UCSD-AML1 (cell line): ENCODE results near the gene CLTCL1.
"Not testable (repeated sequence)": the region's sequence is repeated elsewhere in the genome, so short reads cannot be mapped to it uniquely, and the experiment has no call there.

Experiments used
- DNase-seq: peaks from one replicate; lab custom pipeline; 2025; ENCODE audit not compliant: unreplicated experiment; lab: John Stamatoyannopoulos, UW

CLTCL1 gene

DNA sequence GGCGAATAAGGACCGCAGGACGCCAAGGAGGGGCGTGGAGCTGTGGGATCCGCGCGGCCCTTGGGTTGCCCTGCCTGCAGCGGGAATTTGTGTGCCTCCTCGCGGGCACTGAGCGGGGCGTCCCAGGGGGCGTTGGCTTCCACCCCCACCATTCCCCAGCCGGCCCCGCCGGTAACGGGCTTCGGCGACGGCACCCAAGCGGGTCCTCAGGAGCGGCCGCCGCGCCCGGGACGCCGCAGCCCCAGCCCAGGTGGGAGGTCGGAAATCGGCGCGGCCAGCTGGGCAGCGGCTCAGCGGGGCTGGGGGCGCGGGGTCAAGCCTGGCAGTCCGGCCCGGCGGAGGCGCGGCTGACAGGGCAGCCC lies 320 bp downstream of the CLTCL1 start:
- DNase-seq, result no peak

DNA sequence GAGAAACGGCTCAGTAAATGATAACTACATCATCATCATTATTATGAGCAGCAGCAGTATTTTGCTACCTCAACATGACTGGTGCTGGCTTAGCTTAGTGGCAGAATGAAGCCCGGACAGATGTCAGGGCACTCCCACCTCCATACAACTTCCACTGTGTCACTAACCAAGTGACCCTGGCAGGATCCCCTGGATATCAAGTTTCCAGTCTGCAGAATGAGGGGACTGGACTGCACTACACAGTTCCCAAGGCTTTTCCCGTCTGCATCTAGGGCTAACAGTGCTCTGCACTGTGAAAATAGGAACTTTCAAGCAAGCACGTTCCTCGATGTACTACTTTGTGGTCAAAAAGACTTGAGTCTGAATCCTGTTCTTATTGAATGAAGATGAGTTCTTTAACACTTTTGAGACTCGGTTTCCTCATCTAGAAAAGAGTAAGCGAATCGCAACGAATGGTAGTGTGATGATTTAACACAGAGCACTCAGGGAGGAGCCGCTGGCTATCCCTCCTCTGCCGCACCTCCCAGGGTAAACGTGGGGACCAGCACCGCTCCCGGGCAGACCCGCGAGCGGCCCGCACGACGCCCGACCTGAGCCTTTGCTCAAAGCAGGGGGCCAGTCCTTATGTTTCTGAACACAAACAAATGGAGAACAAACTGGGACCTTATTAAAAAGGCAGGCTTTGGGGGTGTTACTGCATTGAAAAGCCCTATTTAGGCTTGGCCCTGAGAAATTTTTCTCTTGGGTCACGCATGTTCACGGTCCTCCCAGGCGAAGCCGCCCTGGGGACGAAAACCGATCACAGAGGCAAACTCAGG lies 910 bp downstream of the CLTCL1 start:
- DNase-seq, result no peak

DNA sequence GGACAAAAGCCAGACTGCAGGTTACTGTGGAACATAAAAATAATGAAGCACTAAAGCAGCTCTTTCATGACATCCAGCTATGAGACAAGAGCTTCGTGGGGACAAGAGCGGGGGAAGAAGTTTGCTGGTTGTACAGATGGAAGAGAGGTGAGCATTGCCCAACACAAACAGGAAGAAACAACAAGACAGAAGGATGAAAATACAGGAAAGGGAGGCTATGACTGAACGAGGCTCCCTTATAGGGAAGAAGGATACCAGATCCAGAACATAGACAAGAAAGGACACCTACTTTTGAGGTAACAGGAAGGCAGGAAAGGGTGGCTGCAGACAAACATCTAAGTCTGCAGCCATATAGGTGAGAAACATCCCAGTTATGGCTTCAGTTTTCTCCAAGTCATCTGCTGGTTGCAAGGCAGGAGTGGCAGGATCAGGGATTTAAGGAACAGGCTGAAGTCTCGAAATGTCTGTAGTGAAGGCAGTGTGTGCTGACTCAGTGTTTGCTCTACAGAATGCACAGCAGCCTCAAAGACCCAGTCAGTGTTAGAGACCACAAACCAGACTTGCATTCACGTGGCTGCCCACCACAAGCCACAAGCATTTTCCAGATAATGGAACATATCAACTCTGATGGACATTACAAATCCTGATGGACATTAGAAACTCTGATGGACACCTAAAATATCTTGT lies 1.9 kb downstream of the CLTCL1 start:
- no peak for DNase-seq

DNA sequence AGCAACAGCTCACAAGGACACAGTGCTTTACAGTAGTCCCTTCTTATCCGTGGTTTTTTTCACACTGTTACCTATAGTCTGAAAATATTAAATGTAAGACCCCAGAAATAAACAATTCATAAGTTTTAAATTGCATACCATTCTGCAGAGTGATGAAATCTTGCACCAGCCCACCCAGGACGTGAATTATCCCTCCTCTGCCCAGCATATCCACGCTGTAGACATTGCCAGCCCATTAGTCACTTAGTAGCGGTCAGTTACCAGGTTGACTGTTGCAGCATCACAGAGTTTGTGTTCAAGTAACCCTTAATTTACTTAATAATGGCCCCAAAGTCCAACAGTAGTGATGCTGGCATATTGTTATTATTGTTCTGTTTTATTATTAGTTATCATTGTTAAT lies 3.6 kb downstream of the CLTCL1 start:
- DNase-seq, result no peak

DNA sequence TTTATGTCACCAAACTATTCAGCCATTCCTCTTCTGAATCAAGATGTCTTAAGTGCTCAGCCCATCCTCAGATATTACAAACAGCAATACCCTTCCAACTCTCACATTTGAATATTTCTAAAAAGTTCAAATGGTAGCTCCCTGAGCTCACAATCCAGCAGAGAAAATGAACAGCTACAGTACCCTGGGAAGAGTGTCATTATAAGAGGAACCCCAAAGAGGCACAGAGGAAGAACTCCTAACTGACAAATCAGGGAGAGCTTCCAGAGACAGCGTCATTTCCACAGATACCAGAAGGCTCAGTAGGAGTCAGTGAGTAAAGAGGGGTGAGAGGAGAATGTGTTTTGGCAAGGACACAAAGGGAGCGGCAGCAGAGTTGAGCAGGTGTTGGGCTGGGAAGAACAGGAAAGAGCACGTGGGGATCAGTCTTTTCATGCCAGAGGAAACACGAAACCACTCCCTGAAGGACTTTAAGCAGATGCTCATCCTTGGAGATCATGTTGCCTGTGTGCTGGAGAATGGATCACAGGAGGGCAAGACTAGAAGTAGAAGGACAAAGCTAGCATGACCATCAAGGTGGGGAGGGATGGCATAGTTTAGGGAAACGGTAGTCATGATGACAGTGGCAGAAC lies 4.3 kb downstream of the CLTCL1 start:
- no peak for DNase-seq

DNA sequence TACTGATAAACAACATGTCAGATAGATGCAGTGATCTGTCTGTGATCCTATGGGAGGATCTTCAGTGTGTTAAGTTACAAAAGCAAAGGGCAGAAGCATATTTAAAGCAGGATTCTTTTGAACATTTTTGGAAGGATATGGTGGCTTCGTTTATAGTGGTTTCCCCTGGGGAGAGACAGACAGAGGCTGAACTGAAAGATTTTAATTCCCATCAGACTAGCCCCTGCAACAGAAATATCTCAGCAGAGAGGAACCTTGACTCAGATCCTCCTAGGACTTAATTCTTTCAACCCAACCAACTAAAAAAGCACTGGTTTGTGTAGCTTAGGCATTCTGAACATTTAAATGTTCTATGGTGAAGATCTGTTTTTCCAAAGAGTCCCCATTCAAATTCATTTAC lies 5.7 kb downstream of the CLTCL1 start:
- DNase-seq, result no peak

DNA sequence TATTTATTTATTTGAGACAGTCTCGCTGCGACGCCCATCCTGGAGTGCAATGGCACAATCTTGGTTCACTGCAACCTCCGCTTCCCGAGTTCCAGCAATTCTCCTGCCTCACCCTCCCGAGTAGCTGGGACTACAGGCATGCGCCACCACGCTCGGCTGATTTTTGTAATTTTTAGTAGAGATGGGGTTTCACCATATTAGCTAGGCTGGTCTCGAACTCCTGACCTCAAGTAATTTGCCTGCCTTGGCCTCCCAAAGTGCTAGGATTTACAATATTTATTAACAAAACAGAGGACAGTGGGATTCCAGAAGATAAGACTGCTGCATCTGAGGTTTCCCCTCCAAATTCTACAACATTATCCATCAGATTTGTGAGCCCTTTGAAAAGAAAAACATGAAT lies 12.4 kb downstream of the CLTCL1 start:
- DNase-seq, result not testable (repeated sequence)

DNA sequence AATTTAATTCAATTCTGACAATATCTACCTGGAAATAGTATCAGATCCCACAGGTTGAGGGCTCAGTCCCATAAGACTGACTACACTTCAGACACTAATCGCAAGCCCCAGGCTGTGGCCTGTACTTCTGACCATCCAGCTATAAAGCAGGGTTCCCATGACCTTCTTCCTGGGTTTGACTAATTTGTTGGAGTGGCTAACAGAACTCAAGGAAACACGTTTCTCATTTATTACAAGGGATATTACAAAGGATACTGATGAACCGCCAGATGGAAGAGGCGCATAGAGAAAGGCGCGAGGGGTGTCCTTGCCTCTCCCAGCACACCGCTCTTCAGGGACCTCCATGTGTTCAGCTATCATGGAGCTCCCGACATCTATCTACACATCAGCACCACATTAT lies 13.7 kb downstream of the CLTCL1 start:
- DNase-seq, result no peak

DNA sequence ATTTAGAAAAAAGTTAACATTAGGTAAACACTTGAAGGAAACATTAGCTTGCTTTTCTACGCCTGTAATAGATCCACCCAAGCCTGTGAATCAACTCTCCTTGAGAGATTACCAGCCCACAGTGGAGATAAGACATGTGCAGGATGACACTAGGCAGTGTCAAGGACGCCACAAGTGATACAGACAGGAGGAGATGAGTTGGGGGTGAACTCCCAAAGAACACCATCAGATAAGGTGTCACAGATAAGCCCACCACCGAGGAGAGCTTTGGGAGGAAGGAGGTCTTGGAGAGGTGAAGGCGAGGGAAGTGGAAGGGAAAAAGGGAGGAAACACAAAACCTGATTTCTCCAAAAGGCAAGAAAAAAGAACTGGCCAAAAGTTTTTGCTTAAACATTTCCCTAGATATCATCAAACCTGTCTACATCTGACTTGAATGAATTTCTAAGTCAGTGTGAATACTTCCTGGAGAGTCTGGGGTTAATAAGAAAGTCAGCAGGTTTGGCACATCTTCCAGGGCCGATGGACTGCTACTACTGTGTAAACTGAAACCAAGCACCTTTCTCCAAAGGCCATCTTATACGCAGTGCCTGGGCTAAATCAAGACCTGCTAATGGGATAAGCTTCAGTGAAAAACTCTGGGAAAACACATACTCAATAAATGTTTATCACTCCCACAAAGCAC lies 15.5 kb downstream of the CLTCL1 start:
- no peak for DNase-seq

DNA sequence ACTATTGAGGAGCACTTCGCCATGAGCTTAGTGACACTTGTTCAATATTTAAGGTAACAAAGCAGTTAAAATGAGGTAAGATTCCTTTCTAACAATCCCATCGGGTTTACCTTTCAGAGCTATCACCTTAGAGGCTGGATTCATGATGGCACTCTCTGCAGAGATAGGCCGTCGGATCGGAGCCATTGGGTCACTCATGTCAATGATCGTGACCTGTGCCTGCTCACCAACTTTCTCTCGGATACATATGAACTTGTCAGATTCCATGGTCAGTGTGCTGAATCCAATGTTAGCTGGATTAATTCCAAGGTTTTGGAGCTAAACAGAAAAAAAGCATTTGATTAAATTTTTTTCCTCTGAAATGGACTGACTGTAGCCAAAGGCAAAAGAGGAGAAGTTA lies 16.0 kb downstream of the CLTCL1 start:
- DNase-seq, result no peak

DNA sequence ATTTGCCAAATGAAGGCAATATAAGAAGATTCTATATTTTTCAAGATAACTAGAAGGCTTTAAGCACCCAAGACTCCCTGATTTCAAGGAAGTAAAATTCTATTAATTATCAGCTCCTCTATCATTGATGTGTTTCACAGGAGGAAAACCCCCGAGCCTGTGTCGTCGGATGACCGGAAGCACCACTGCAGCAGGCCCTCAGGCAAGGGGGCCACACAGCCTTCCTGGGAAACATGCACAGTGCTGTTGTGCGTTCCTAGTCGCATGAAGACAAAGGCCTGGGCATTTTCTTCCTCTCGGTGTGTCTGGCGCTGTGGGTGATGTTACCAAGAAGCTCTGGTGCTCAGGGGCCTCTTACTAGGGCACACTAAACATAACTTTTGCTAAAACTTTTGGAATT lies 16.4 kb downstream of the CLTCL1 start:
- no peak for DNase-seq

DNA sequence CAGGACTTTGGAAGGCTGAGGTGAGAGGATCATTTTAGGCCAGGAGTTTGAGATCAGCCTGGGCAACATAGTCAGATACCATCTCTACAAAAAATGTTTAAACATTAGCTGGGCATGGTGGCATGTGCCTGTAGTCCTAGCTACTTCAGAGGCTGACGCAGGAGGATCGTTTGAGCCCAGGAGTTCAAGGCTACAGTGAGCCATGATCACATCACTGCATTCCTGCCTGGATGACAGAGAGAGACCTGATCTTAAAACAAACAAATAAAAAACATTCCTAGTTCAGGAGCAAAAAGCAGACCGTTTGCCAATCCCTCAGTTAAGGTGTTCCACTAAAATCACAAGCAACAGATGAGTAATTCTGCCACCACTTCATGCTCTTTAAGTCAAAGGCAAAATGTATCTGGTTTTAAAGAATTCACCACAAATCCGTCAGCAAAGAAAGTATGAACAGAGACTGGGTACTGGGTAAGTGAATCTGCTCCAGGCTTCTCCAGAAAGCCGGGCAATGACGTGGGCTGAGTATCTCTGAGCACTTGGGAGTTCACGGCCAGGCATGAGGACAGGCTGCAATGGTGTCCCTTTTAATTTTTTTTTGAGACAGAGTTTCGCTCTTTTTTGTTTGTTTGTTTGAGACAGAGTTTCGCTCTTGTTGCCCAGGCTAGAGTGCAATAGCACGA lies 19.5 kb downstream of the CLTCL1 start:
- no peak for DNase-seq

DNA sequence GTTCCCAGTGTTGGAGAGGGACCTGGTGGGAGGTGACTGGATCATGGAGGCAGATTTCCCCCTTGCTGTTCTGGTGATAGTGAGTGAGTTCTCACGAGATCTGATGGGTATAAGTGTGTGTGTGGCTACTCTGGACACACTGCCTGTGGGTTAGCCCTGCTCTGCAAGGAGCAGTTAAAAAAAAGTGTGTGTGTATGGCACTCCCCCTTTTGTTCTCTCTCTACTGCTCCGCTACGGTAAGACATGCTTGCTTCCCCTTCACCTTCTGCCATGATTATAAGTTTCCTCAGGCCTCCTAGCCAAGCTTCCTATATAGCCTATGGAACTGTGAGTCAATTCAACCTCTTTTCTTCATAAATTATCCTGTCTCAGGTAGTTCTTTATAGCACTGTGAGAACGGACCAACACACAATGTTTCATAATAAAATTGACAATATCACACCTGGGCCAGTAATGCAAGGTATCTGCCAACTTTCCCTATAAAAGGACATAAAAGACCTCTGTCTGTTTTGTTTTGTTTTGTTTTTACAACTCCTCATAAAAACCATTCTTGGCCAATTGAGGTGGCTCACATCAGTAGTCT lies 20.2 kb downstream of the CLTCL1 start:
- no peak for DNase-seq

DNA sequence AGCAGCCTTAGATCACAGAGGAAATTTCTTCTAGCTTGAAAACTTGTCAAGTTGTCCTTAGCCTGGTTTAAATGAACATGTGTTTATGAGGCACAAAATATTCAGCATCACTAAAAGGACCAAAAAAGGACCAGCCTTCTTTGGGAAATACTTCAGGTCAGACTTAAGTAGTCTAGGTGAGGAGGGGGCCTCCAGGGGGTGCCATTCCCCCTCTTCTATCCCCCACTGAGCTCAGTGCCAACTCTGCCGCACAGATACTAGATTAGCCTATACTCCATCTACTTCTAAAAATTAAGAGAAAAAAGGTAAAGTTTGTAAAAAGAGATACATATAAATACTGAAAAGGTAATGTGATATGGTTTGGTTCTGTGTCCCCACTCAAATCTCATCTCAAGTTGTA lies 20.6 kb downstream of the CLTCL1 start:
- DNase-seq, result no peak

DNA sequence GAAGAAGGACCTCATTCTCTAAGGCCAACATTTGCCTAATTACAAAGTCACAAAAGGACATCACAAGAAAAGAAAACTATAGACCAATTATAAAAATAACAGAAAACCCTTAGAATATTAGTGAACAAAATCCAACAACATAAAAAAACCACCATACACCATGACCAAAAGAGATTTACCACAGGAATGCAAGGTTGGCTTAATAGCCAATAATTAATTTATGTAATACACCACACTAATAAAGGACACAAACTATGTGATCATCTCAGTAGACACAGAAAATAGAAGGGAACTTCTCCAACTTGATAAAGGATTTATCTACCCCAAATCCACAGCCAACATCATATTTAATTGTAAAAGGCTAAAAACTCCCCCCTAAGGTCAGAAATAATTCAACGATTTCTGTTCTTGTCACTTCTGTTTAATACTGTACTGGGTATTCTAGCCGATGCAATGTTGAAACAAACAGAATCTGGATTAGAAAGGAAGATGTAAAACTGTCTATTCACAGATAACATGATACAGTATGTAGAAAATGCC lies 24.9 kb downstream of the CLTCL1 start:
- no peak for DNase-seq

DNA sequence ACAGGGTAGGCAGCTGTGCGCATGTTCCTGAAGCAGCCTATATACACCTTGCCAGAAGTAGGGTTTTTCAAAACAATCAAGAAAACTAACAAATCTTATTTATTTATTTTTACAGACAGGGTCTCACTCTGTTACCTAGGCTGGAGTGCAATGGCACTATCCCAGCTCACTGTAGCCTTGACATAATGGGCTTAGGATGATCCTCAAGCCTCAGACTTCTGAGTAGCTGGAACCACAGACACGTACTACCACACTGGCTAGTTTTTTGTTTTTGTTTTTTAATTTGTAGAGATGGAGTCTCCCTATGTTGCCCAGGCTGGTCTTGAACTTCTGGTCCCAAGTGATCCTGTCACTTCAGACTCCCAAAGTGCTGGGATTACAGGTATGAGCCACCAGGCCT lies 25.7 kb downstream of the CLTCL1 start:
- DNase-seq, result no peak

DNA sequence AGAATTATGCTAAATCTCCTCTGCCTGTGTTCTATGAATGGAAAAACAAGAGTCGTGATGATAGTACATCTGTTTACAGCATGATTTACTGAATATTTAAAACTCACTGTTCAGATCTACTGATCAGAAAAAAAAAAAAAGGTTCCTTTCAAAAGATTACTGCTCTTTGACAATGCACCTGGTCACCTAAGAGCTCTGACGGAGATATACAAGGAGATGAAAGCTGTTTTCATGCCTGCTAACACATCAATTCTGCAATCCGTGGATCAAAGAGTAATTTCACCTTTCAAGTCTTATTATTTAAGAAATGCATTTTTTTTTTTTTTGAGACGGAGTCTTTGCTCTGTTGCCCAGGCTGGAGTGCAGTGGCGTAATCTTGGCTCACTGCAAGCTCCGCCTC lies 30.7 kb downstream of the CLTCL1 start:
- no peak for DNase-seq

DNA sequence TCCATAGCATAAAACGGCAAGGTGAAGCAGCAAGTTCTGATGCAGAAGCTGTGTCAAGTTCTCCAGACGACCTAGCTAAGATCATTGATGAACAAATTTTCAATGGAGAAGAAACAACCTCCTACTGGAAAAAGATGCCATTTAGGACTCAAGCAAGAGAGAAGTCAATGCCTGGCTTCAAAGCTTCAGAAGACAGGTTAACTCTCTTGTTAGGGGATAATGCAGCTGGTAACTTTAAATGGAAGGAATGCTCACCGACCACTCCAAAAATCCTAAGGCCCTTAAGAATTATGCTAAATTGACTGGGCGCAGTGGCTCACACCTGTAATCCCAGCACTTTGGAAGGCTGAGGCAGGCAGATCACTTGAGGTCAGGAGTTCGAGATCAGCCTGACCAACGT lies 31.3 kb downstream of the CLTCL1 start:
- no peak for DNase-seq

DNA sequence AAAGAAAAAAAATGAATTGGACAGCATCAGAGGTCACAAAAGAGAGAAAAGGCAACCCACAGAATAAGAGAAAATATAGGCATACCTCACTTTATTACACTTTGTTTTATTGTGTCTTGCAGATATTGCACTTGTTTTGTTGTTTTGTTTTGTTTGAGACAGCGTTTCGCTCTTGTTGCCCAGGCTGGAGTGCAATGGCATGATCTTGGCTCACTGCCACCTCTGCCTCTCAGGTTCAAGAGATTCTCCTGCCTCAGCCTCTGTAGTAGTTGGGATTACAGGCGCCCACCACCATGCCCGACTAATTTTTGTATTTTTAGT lies 32.6 kb downstream of the CLTCL1 start:
- not testable (repeated sequence) for DNase-seq

DNA sequence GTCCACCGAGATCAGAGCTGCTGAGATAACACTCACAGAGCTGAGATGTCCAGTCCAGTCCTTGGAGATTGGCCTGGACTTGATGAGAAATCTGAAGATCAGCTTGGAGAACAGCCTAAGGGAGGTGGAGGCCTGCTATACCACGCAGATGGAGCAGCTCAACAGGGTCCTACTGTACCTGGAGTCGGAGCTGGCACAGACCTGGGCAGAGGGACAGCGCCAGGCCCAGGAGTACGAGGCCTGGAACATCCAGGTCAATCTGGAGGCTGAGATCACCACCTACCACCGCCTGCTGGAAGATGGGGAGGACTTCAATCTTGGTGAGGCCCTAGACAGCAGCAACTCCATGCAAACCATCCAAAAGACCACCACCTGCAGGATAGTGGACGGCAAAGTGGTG lies 33.1 kb downstream of the CLTCL1 start:
- no peak for DNase-seq

DNA sequence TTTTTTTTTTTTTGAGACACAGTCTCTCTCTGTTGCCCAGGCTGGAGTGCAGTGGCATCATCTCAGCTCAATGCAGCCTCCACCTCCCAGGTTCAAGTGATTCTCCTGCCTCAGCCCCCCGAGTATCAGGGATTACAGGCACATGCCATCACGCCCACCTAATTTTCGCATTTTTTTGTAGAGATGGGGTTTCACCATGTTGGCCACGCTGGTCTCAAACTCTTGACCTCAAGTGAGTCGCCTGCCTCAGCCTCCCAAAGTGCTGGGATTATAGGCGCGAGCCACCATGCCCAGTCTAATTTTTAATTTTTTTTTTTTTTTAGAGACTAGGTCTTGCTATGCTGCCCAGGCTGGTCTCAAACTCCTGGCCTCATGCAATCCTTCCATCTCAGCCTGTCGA lies 35.2 kb downstream of the CLTCL1 start:
- DNase-seq, result not testable (repeated sequence)
